Measurements from ENCODE around the gene LSM2.

Gene LSM2

GRCh38 chr6:31762356-31762755, 44.4 kb downstream of the LSM2 start, which contains the start of gene SAPCD1:
Gene SAPCD1, plus strand, starts transcription at chr6:31762656. Its CDS starts 399 bp downstream, at chr6:31763055.
- no peak within 1 kb of the TSS for H2AFZ ChIP-seq (ENCODE audit: low read depth, low read length)
- H3K4me3 ChIP-seq (ENCODE audit: low read length), result no peak within 1 kb of the TSS
- peaks cover 48% of the 10 kb centered on the region for H3K36me3 ChIP-seq (ENCODE audit: insufficient read depth, low read length)
- no peaks in the 10 kb centered on the region for H3K9me3 ChIP-seq (ENCODE audit: low read length)
- H3K4me1 ChIP-seq (ENCODE audit: insufficient read depth, low read length), result peaks cover 19% of the 10 kb centered on the region
- no peaks in the 10 kb centered on the region for H3K27me3 ChIP-seq (ENCODE audit: insufficient read depth, low read length)

GRCh38 chr6:31761343-31761742, 45.4 kb downstream of the LSM2 start:
- Histone ChIP-seq H3K27me3 (ENCODE audit: insufficient read depth, low read length) (no peaks in the 10 kb centered on the region), H3K9me3 (ENCODE audit: low read length) (no peaks in the 10 kb centered on the region), H3K4me1 (ENCODE audit: insufficient read depth, low read length) (peaks cover 19% of the 10 kb centered on the region), H3K36me3 (ENCODE audit: insufficient read depth, low read length) (peaks cover 48% of the 10 kb centered on the region), H3K4me3 (ENCODE audit: low read length) (no peak overlapping the region), H2AFZ (ENCODE audit: low read depth, low read length) (no peak overlapping the region)

- Histone ChIP-seq H2AFZ (ENCODE audit: low read depth, low read length) (no peak overlapping the region), H3K9me3 (ENCODE audit: low read length) (no peaks in the 10 kb centered on the region), H3K27me3 (ENCODE audit: insufficient read depth, low read length) (no peaks in the 10 kb centered on the region), H3K36me3 (ENCODE audit: insufficient read depth, low read length) (peaks cover 48% of the 10 kb centered on the region), H3K4me3 (ENCODE audit: low read length) (no peak overlapping the region), H3K4me1 (ENCODE audit: insufficient read depth, low read length) (peaks cover 19% of the 10 kb centered on the region)
Observed at GRCh38 chr6:31760790-31761189, 46.0 kb downstream of the LSM2 start.

GRCh38 chr6:31758281-31758680, 48.5 kb downstream of the LSM2 start:
- H3K27me3 ChIP-seq (ENCODE audit: insufficient read depth, low read length), result no peaks in the 10 kb centered on the region
- H3K36me3 ChIP-seq (ENCODE audit: insufficient read depth, low read length), result peaks cover 45% of the 10 kb centered on the region
- no peak overlapping the region for H2AFZ ChIP-seq (ENCODE audit: low read depth, low read length)
- H3K9me3 ChIP-seq (ENCODE audit: low read length), result no peaks in the 10 kb centered on the region
- peaks cover 8% of the 10 kb centered on the region for H3K4me1 ChIP-seq (ENCODE audit: insufficient read depth, low read length)
- H3K4me3 ChIP-seq (ENCODE audit: low read length), result no peak overlapping the region

GRCh38 chr6:31752739-31753319, 53.9 kb downstream of the LSM2 start:
- Histone ChIP-seq H2AFZ (ENCODE audit: low read depth, low read length) (no peak overlapping the region), H3K36me3 (ENCODE audit: insufficient read depth, low read length) (peaks cover 20% of the 10 kb centered on the region), H3K27me3 (ENCODE audit: insufficient read depth, low read length) (no peaks in the 10 kb centered on the region), H3K9me3 (ENCODE audit: low read length) (no peaks in the 10 kb centered on the region), H3K4me1 (ENCODE audit: insufficient read depth, low read length) (no peaks in the 10 kb centered on the region), H3K4me3 (ENCODE audit: low read length) (no peak overlapping the region)

GRCh38 chr6:31750411-31751022, 56.2 kb downstream of the LSM2 start:
- Histone ChIP-seq H2AFZ (ENCODE audit: low read depth, low read length) (no peak overlapping the region), H3K4me1 (ENCODE audit: insufficient read depth, low read length) (no peaks in the 10 kb centered on the region), H3K4me3 (ENCODE audit: low read length) (no peak overlapping the region), H3K27me3 (ENCODE audit: insufficient read depth, low read length) (no peaks in the 10 kb centered on the region), H3K9me3 (ENCODE audit: low read length) (no peaks in the 10 kb centered on the region), H3K36me3 (ENCODE audit: insufficient read depth, low read length) (peaks cover 32% of the 10 kb centered on the region)

GRCh38 chr6:31749301-31750036, 57.3 kb downstream of the LSM2 start:
- Histone ChIP-seq H2AFZ (ENCODE audit: low read depth, low read length) (no peak overlapping the region), H3K4me3 (ENCODE audit: low read length) (no peak overlapping the region), H3K27me3 (ENCODE audit: insufficient read depth, low read length) (no peaks in the 10 kb centered on the region), H3K4me1 (ENCODE audit: insufficient read depth, low read length) (no peaks in the 10 kb centered on the region), H3K9me3 (ENCODE audit: low read length) (no peaks in the 10 kb centered on the region), H3K36me3 (ENCODE audit: insufficient read depth, low read length) (peaks cover 37% of the 10 kb centered on the region)

Data from neuron (in vitro differentiated cells).